Gastroesophageal sphincter (tissue), 4 donors: ENCODE data around the gene DYNLT5. TPM values are rescaled to one million over a fixed set of nuclear protein-coding genes. Genes with fewer than 3 reads are reported as not detected.

Source experiments
- ATAC-seq: fragments of 150-250 bp; one replicate; pipeline ENCODE4 v1.9.1; 2016; ENCODE audit warnings: mild to moderate bottlenecking, moderate library complexity
- H3K27ac ChIP-seq, 4 donors: fragments of 200-600 bp; sonication (generic) in 3 of 4; 1 replicate in 3 of 4; 2 replicates in 1 of 4; pipeline ENCODE4 v1.5.1; 2016 to 2019
- H3K27me3 ChIP-seq: fragments of 200-600 bp; sonication (generic); one replicate; pipeline ENCODE4 v1.5.1; 2019
- H3K36me3 ChIP-seq, 2 donors: fragments of 200-600 bp; sonication (generic); one replicate each; pipeline ENCODE4 v1.5.1; 2019; ENCODE audit warnings: control low read depth in 1 of 2
- H3K4me1 ChIP-seq, 3 donors: fragments of 200-600 bp; sonication (generic); 1 replicate in 2 of 3; 2 replicates in 1 of 3; pipeline ENCODE4 v1.5.1; 2016 to 2019; ENCODE audit warnings: control low read depth in 2 of 3
- H3K4me3 ChIP-seq, 2 donors: fragments of 200-600 bp; sonication (generic); one replicate each; pipeline ENCODE4 v1.5.1; 2019; ENCODE audit warnings: mild to moderate bottlenecking in 1 of 2, moderate library complexity in 1 of 2
- H3K9me3 ChIP-seq, 3 donors: fragments of 200-600 bp; sonication (generic); one replicate each; pipeline ENCODE4 v1.5.1; 2017 to 2019; ENCODE audit warnings: control low read depth in 2 of 3
- CTCF ChIP-seq, 4 experiments: fragments of 200-600 bp in 2 of 4; fragments of 450-650 bp in 2 of 4; sonication (generic) in 1 of 4; IDR thresholded peaks; one replicate each; pipeline ENCODE4 v1.5.1; 2017 to 2019; ENCODE audit warnings: antibody characterized with exemption in 4 of 4, mild to moderate bottlenecking in 2 of 4, moderate library complexity in 2 of 4
- EP300 ChIP-seq: sonication (generic); formaldehyde crosslinking; IDR thresholded peaks from one replicate; pipeline ENCODE4 v1.6.1; 2017; ENCODE audit warnings: antibody characterized with exemption, mild to moderate bottlenecking
- POLR2A ChIP-seq, 2 donors: fragments of 450-650 bp; IDR thresholded peaks; one replicate each; pipeline ENCODE4 v1.6.1; 2017; ENCODE audit warnings: antibody characterized with exemption in 2 of 2, mild to moderate bottlenecking in 2 of 2, moderate library complexity in 1 of 2
- POLR2AphosphoS5 ChIP-seq: sonication (generic); formaldehyde crosslinking; IDR thresholded peaks from one replicate; pipeline ENCODE4 v1.6.1; 2017; ENCODE audit warnings: antibody characterized with exemption
- WGBS, 2 donors: methylation state at CpG; one replicate each; pipeline ENCODE4 v1.1.5; 2018; ENCODE audit warnings: low coverage in 1 of 2; 5-methylcytosine and 5-hydroxymethylcytosine counted together
- total RNA-seq, 4 donors: library from RNA; depleted of rRNA; stranded (reverse); fragments of >200 nt; gene quantifications; one replicate each; pipeline ENCODE4 v1.1.0, GENCODE V29; 2016

DYNLT5 gene
- total RNA-seq, 4 donors from 2014 or later = 0.17 to 3.9 (median 3.0) TPM

- no peak for TF ChIP-seq CTCF (IDR thresholded peaks at IDR 0.05)
- no peak for TF ChIP-seq POLR2A (IDR thresholded peaks at IDR 0.05)
- TF ChIP-seq POLR2AphosphoS5 = no peak
- no peak for TF ChIP-seq EP300
- no peaks in the 10 kb centered on the region for H3K9me3 ChIP-seq
- no peaks in the 10 kb centered on the region for H3K4me1 ChIP-seq
- H3K36me3 ChIP-seq = no peaks in the 10 kb centered on the region
- no peak for ATAC-seq
- WGBS, 2 donors = 100% methylated on average over 1 of the region's 1 CpG; no CpG with 5 or more reads in 1 of the 2 donors
- no peak overlapping the region for H3K27ac ChIP-seq
- no peaks in the 10 kb centered on the region for H3K27me3 ChIP-seq
- no peak overlapping the region for H3K4me3 ChIP-seq
Measured at GRCh38 chr1:66760506-66760905, 8.2 kb downstream of the DYNLT5 start.

GRCh38 chr1:66761221-66761620 is 9.0 kb downstream of the DYNLT5 start:
- WGBS, 2 donors = 100% methylated on average over 1 to 2 of the region's 2 CpGs
- Histone ChIP-seq H3K4me3 (no peak overlapping the region), H3K27me3 (no peaks in the 10 kb centered on the region), H3K4me1 (no peaks in the 10 kb centered on the region), H3K9me3 (no peaks in the 10 kb centered on the region), H3K36me3 (no peaks in the 10 kb centered on the region), H3K27ac (no peak overlapping the region)
- TF ChIP-seq POLR2AphosphoS5 = no peak
- no peak for TF ChIP-seq CTCF (IDR thresholded peaks at IDR 0.05)
- no peak for TF ChIP-seq POLR2A (IDR thresholded peaks at IDR 0.05)
- no peak for TF ChIP-seq EP300
- ATAC-seq = no peak

GRCh38 chr1:66764994-66765578 is 12.8 kb downstream of the DYNLT5 start:
- Histone ChIP-seq H3K27me3 (no peaks in the 10 kb centered on the region), H3K27ac (no peak overlapping the region), H3K9me3 (no peaks in the 10 kb centered on the region), H3K4me1 (no peaks in the 10 kb centered on the region), H3K36me3 (no peaks in the 10 kb centered on the region), H3K4me3 (no peak overlapping the region)
- TF ChIP-seq EP300 (no peak), CTCF (IDR thresholded peaks at IDR 0.05) (peak; percentile 50 to 73 (median 64))
- WGBS, 2 donors = 15 to 17% methylated on average over 3 of the region's 3 CpGs
- ATAC-seq = no peak

GRCh38 chr1:66767626-66768025 is 15.4 kb downstream of the DYNLT5 start:
- Histone ChIP-seq H3K27ac (no peak overlapping the region), H3K36me3 (no peaks in the 10 kb centered on the region), H3K4me1 (no peaks in the 10 kb centered on the region), H3K4me3 (no peak overlapping the region), H3K27me3 (no peaks in the 10 kb centered on the region), H3K9me3 (no peaks in the 10 kb centered on the region)
- no peak for ATAC-seq
- TF ChIP-seq EP300 (no peak), CTCF (IDR thresholded peaks at IDR 0.05) (no peak), POLR2A (IDR thresholded peaks at IDR 0.05) (no peak), POLR2AphosphoS5 (no peak)

- 71 to 92% methylated on average over 1 of the region's 1 CpG for WGBS, 2 donors
- no peaks in the 10 kb centered on the region for H3K9me3 ChIP-seq
- H3K4me1 ChIP-seq = no peaks in the 10 kb centered on the region
- H3K27me3 ChIP-seq = no peaks in the 10 kb centered on the region
- no peak for ATAC-seq
- TF ChIP-seq EP300 = no peak
- TF ChIP-seq CTCF (IDR thresholded peaks at IDR 0.05) = no peak
- no peak for TF ChIP-seq POLR2A (IDR thresholded peaks at IDR 0.05)
- TF ChIP-seq POLR2AphosphoS5 = no peak
- no peaks in the 10 kb centered on the region for H3K36me3 ChIP-seq
- no peak overlapping the region for H3K27ac ChIP-seq
- no peak overlapping the region for H3K4me3 ChIP-seq
Measured at GRCh38 chr1:66768965-66769364, 16.7 kb downstream of the DYNLT5 start.
